ENCODE results near the gene SLC66A3.

DNA sequence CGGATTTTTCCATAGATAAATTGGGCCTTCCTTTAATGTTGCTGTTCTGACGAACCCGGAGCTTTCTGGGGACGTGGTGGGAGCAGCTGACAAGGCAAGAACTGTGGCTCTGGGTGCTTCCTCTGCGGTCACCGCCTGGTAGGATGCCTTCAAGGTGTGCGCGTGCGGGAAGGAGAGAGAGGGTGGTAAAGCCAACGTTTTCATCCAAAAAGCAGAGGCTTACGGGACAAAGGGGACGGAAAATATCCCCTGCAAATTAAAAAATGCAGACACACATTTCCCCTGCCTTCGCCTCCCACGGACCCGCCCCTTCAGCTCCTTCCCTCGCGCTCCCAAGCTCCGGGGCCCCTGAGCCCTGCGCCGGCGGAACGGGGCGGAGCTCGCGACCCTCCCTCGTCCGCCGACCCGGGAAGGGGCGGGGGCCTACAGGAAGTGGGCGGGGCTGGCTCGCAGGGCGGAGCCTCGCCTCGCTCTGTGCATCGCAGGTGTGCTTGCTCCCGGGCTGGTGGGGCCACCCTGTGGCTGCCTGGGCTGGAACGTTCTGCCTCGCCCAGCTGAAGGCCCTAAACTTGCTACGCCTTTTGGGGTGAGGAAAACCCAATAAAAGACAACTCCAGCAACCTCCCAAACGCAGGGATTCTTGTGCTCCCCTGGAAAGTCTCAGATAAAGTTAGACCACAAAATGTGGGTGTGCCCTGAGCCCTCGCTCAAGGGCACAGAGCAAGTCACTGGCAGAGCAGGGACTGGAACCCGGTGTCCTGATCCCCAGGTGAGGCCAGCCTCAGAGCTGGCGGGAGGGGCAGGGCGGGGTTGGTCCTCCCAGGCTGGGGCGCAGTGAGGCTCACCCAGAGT, 25.4 kb upstream of the SLC66A3 start:
- peak in 1 of 2 donors; percentile 20 for TF ChIP-seq CTCF (IDR thresholded peaks at IDR 0.05; ENCODE audit: extremely low read depth in 1 of 2, insufficient read depth in 1 of 2, low read depth in 1 of 2, low read length in 2 of 2)
- TF ChIP-seq, protein P1, sequence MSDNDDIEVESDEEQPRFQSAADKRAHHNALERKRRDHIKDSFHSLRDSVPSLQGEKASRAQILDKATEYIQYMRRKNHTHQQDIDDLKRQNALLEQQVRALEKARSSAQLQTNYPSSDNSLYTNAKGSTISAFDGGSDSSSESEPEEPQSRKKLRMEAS (IDR thresholded peaks at IDR 0.05; ENCODE audit: insufficient read depth, insufficient read length) = no peak
- no peak for TF ChIP-seq MYC (IDR thresholded peaks at IDR 0.05; ENCODE audit: low read depth, low read length)
- TF ChIP-seq POLR2A (IDR thresholded peaks at IDR 0.05; ENCODE audit: low read depth, low read length) = no peak
